ENCODE data around the gene NPLOC4.
"Not testable (repeated sequence)": the region's sequence is repeated elsewhere in the genome, so short reads cannot be mapped to it uniquely, and the experiment has no call there.

The NPLOC4 gene

DNA sequence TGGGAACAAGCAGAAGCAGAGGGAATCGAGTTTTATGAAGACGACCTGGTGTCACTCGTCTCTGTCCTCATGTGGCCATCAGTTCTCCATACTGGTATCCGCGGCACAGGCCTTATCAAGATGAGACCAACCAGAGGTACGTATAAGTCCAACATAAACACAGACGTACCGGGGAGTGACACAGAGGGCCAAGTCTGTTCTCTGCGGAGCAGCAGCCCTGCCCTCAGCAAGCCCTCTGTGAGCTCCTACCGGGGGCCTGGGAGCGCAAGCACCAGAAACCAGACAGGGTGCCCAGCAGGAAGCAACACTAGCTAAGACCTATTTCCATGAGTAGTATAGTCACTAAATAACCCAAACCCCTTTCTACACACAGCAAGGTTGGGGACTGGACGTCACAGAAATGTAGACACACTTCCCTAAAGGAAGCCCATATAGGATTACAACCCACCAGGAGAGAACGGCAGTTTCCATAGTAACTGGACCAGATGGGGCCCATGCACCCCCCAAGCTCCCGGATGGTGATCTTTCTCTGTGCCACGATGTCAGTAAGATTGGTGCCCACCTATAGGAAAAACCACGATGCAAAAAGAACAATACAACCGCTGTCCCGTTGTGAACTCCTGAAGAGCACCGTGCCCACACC lies 45.8 kb upstream of the NPLOC4 start:
- DNase-seq (ENCODE audit: low read depth): no peak
- peak overlapping the region; percentile 99 for H3K4me3 ChIP-seq (ENCODE audit: control insufficient read depth, low read depth, low read length)
- TF ChIP-seq, protein P1, sequence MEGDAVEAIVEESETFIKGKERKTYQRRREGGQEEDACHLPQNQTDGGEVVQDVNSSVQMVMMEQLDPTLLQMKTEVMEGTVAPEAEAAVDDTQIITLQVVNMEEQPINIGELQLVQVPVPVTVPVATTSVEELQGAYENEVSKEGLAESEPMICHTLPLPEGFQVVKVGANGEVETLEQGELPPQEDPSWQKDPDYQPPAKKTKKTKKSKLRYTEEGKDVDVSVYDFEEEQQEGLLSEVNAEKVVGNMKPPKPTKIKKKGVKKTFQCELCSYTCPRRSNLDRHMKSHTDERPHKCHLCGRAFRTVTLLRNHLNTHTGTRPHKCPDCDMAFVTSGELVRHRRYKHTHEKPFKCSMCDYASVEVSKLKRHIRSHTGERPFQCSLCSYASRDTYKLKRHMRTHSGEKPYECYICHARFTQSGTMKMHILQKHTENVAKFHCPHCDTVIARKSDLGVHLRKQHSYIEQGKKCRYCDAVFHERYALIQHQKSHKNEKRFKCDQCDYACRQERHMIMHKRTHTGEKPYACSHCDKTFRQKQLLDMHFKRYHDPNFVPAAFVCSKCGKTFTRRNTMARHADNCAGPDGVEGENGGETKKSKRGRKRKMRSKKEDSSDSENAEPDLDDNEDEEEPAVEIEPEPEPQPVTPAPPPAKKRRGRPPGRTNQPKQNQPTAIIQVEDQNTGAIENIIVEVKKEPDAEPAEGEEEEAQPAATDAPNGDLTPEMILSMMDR (IDR thresholded peaks at IDR 0.05; ENCODE audit: control insufficient read depth, insufficient read depth, low read depth, low read length, missing control alignments): no peak

DNA sequence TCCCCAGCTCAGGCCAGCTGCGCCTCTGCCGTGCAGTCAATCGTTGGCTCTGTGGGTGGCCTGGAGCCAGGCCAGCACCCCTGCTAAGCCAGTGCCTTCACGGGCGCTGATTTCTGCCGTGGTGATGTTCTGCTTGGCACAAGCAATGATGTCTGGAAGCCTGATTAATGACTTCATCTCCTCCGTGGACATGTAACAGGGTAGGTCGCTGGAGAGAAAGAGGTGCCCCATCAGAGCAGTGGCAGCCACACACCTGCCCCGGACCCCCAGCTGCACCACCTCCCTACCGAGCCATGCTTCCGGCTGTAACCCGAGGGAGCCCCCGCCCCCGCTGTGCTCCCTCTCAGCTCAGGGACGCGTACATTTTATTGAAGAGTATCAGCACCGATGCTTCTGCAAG lies 44.8 kb upstream of the NPLOC4 start:
- no peak for DNase-seq (ENCODE audit: low read depth)

DNA sequence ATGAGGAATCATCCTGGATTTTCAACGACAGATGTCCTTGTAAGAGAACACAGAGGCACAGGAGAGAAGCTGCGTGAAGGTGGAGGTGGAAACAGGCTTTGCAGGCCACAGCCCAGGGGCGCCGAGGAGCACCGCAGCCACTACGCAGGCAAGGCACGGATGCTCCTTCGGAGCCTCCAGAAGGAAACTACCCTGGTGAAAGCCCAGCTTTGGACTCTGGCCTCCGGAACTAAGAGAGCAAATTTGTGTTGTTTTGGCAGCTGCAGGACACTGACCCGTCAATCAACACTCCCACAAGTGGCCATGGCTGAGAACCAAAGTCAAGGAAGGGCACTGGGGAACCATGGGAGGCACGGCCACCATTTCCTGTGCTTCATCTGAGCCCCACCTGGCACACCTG lies 43.2 kb upstream of the NPLOC4 start:
- DNase-seq (ENCODE audit: low read depth): no peak
- TF ChIP-seq, protein P1 (IDR thresholded peaks at IDR 0.05; ENCODE audit: control insufficient read depth, insufficient read depth, low read depth, low read length, missing control alignments): no peak
- no peak overlapping the region for H3K4me3 ChIP-seq (ENCODE audit: control insufficient read depth, low read depth, low read length)

More for the DNA sequence above, 44.8 kb upstream of the NPLOC4 start:
- TF ChIP-seq, protein P1 (IDR thresholded peaks at IDR 0.05; ENCODE audit: control insufficient read depth, insufficient read depth, low read depth, low read length, missing control alignments): no peak
- no peak overlapping the region for H3K4me3 ChIP-seq (ENCODE audit: control insufficient read depth, low read depth, low read length)

DNA sequence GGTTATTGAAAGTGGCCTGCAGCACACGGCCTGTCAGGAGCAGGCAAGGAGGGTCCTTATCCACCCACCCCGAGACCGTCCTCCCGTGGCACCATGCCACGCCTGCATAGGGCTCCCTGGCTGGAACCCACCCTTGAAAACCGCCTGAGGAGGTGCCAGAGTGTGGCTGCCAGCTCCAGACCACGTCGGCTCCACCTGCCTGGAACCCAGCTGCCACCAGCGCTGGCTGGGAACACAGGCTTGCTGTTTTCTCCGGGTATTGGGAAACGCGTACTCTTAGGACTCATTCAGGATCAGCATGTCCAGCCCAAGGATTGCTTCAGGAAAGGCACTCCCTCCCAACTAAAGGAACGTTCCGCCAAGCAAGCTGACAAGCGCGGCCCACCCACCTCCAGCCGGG lies 40.0 kb upstream of the NPLOC4 start:
- H3K4me3 ChIP-seq (ENCODE audit: control insufficient read depth, low read depth, low read length): no peak overlapping the region
- DNase-seq (ENCODE audit: low read depth): no peak
- TF ChIP-seq, protein P1 (IDR thresholded peaks at IDR 0.05; ENCODE audit: control insufficient read depth, insufficient read depth, low read depth, low read length, missing control alignments): no peak

DNA sequence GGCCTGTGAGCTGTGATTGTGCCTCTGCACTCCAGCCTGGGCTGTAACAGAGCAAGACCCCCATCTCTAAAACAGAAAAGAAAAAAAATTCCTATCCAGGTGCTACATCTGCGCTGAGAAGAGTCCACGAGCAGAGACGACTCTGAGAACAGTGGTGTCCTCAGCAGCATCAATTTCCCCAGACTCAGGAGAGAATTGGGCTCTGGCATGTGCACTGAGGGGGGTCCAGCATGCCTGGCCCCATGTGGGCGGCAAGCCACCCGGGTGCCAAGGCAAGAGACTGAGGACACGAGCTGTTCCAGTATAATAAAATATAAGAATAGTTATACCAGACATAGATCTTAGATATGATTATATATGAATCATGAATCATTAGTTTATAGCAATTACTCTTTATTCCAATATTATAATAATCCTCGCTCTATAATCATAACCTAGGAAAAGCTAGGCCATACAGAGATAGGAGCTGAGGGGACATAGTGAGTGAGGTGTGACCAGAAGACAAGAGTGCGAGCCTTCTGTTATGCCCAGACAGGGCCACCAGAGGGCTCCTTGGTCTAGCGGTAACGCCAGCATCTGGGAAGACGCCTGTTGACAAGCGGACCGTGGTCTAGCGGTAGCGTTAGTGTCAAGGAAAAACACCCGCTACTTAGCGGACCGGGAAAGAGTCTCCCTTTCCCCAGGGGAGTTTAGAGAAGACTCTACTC lies 38.8 kb upstream of the NPLOC4 start:
- DNase-seq (ENCODE audit: low read depth): not testable (repeated sequence)

DNA sequence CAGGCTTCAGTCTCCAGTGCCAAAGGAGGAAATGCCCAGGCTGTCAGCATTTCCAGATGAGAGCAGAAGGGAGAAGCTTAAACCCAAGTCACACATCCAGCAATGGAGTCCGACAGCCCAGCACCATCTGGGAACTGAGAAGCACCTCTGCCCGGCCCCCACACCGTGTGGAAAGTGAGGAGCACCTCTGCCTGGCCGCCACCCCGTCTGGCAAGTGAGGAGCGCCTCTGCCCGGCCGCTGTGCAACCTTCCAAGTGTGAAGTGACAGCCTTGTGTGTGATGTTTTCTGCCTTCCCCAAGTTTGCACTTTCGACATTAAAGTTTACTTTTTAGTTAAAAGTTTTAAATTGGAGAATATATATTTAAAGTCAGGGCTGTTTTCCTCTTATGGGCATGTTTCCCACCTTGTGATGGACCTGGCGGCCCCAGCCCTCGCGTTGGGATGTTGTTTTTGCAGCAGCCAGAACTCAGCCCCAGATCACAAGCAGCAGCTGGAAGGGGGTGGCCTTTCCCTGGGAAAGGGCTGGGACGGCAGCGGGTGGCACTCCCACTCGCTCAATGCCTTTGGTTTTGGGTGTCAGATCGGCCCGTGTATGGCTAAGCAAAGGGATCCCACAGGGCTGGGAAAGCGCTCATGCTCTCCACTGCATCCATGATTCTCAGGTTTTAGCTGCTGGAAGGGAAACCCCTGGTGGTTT lies 36.8 kb upstream of the NPLOC4 start:
- no peak overlapping the region for H3K4me3 ChIP-seq (ENCODE audit: control insufficient read depth, low read depth, low read length)
- TF ChIP-seq, protein P1 (IDR thresholded peaks at IDR 0.05; ENCODE audit: control insufficient read depth, insufficient read depth, low read depth, low read length, missing control alignments): no peak
- DNase-seq (ENCODE audit: low read depth): no peak

More for the DNA sequence above, 38.8 kb upstream of the NPLOC4 start:
- H3K4me3 ChIP-seq (ENCODE audit: control insufficient read depth, low read depth, low read length): not testable (repeated sequence)
- TF ChIP-seq, protein P1 (IDR thresholded peaks at IDR 0.05; ENCODE audit: control insufficient read depth, insufficient read depth, low read depth, low read length, missing control alignments): peak; percentile 50
